ENCODE data around the gene LAMTOR5.

- TF ChIP-seq CTCF (IDR thresholded peaks at IDR 0.05) (no peak), POLR2AphosphoS5 (IDR thresholded peaks at IDR 0.05) (no peak)
Observed at GRCh38 chr1:110426854-110427253, 19.4 kb upstream of the LAMTOR5 start.

Data from sigmoid colon (tissue), 4 donors.